WTC11 (cell line): ENCODE measurements around the gene MZF1.

Experiments used
- ATF3 ChIP-seq: sonication (generic); formaldehyde crosslinking; conservative IDR thresholded peaks from 2 replicates; pipeline ENCODE4 v1.8.1; 2022; ENCODE audit warnings: mild to moderate bottlenecking, missing genetic modification reagents
- CTCF ChIP-seq: fragments of 200-600 bp; IDR thresholded peaks from 2 replicates; pipeline ENCODE4 v1.8.0; 2022; ENCODE audit warnings: antibody characterized with exemption
- EMX1 ChIP-seq: fragments of 250-450 bp; sonication (Bioruptor Pico); IDR thresholded peaks from 2 replicates; pipeline ENCODE4 v1.8.0; 2021; ENCODE audit warnings: mild to moderate bottlenecking
- FOXJ3 ChIP-seq: sonication (generic); formaldehyde crosslinking; IDR thresholded peaks from 2 replicates; pipeline ENCODE4 v1.9.0; 2021; ENCODE audit warnings: missing genetic modification reagents, mild to moderate bottlenecking, borderline replicate concordance
- NR2C2 ChIP-seq: sonication (generic); formaldehyde crosslinking; IDR thresholded peaks from 2 replicates; pipeline ENCODE4 v1.8.0; 2022; ENCODE audit warnings: mild to moderate bottlenecking, missing genetic modification reagents
- SOX15 ChIP-seq: fragments of 250-450 bp; sonication (Bioruptor Pico); IDR thresholded peaks from 2 replicates; pipeline ENCODE4 v1.9.0; 2021; ENCODE audit warnings: mild to moderate bottlenecking
- TEAD1 ChIP-seq: sonication (generic); formaldehyde crosslinking; IDR thresholded peaks from 2 replicates; pipeline ENCODE4 v1.8.0; 2022; ENCODE audit warnings: mild to moderate bottlenecking, missing genetic modification reagents
- ZNF671 ChIP-seq: fragments of 250-450 bp; sonication (Bioruptor Pico); IDR thresholded peaks from 2 replicates; pipeline ENCODE4 v1.8.0; 2021; ENCODE audit warnings: mild to moderate bottlenecking
- TF ChIP-seq, protein P1 (sequence below): sonication (generic); formaldehyde crosslinking; IDR thresholded peaks from 2 replicates; pipeline ENCODE4 v1.8.1; 2023; ENCODE audit warnings: mild to moderate bottlenecking, missing genetic modification reagents

GRCh38 chr19:58551123-58551497 is 22.0 kb downstream of the MZF1 start:
- TF ChIP-seq CTCF, result no peak
- no peak for TF ChIP-seq NR2C2
- no peak for TF ChIP-seq SOX15 (CRISPR knock-in tag)
- no peak for TF ChIP-seq TEAD1 (CRISPR knock-in tag)
- TF ChIP-seq EMX1, result no peak
- TF ChIP-seq ATF3 (CRISPR knock-in tag), result no peak
- no peak for TF ChIP-seq ZNF671
- TF ChIP-seq FOXJ3 (CRISPR knock-in tag), result no peak
- TF ChIP-seq, protein P1, sequence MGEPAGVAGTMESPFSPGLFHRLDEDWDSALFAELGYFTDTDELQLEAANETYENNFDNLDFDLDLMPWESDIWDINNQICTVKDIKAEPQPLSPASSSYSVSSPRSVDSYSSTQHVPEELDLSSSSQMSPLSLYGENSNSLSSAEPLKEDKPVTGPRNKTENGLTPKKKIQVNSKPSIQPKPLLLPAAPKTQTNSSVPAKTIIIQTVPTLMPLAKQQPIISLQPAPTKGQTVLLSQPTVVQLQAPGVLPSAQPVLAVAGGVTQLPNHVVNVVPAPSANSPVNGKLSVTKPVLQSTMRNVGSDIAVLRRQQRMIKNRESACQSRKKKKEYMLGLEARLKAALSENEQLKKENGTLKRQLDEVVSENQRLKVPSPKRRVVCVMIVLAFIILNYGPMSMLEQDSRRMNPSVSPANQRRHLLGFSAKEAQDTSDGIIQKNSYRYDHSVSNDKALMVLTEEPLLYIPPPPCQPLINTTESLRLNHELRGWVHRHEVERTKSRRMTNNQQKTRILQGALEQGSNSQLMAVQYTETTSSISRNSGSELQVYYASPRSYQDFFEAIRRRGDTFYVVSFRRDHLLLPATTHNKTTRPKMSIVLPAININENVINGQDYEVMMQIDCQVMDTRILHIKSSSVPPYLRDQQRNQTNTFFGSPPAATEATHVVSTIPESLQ, result no peak
